ENCODE data around the gene RPL38. TPM values are rescaled to one million over a fixed set of nuclear protein-coding genes. Genes with fewer than 3 reads are reported as not detected.

Gene RPL38
- total RNA-seq, 2 donors from 2014 or later, result 1,542 to 1,684 TPM

- no peak overlapping the region for H3K27ac Mint-ChIP-seq
- DNase-seq (no peak), ATAC-seq (no peak)
- H3K9me3 ChIP-seq (ENCODE audit: control insufficient read depth, low read length, poor library complexity, severe bottlenecking), result no peaks in the 10 kb centered on the region
- H3K4me3 Mint-ChIP-seq, result no peak overlapping the region
- H3K4me1 Mint-ChIP-seq, result peaks cover 19% of the 10 kb centered on the region
- H3K36me3 Mint-ChIP-seq (ENCODE audit: low read depth), result peaks cover 5% of the 10 kb centered on the region
- no peaks in the 10 kb centered on the region for H3K27me3 Mint-ChIP-seq
Observed at GRCh38 chr17:74217888-74218287, 14.4 kb downstream of the RPL38 start.

- no peak overlapping the region for H3K4me3 Mint-ChIP-seq
- DNase-seq (no peak), ATAC-seq (no peak)
- H3K27ac Mint-ChIP-seq, result no peak overlapping the region
- H3K36me3 Mint-ChIP-seq (ENCODE audit: low read depth), result peaks cover 5% of the 10 kb centered on the region
- peaks cover 16% of the 10 kb centered on the region for H3K4me1 Mint-ChIP-seq
- H3K9me3 ChIP-seq (ENCODE audit: control insufficient read depth, low read length, poor library complexity, severe bottlenecking), result no peaks in the 10 kb centered on the region
- H3K27me3 Mint-ChIP-seq, result no peaks in the 10 kb centered on the region
Observed at GRCh38 chr17:74218436-74218835, 15.0 kb downstream of the RPL38 start.

GRCh38 chr17:74219576-74220133 lies 16.2 kb downstream of the RPL38 start:
- no peak overlapping the region for H3K4me3 Mint-ChIP-seq
- no peaks in the 10 kb centered on the region for H3K9me3 ChIP-seq (ENCODE audit: control insufficient read depth, low read length, poor library complexity, severe bottlenecking)
- peaks cover 5% of the 10 kb centered on the region for H3K36me3 Mint-ChIP-seq (ENCODE audit: low read depth)
- H3K27ac Mint-ChIP-seq, result no peak overlapping the region
- DNase-seq, result no peak
- no peaks in the 10 kb centered on the region for H3K27me3 Mint-ChIP-seq
- ATAC-seq, result no peak
- H3K4me1 Mint-ChIP-seq, result peaks cover 13% of the 10 kb centered on the region

- no peaks in the 10 kb centered on the region for H3K9me3 ChIP-seq (ENCODE audit: control insufficient read depth, low read length, poor library complexity, severe bottlenecking)
- H3K27ac Mint-ChIP-seq, result no peak overlapping the region
- no peaks in the 10 kb centered on the region for H3K27me3 Mint-ChIP-seq
- no peak overlapping the region for H3K4me3 Mint-ChIP-seq
- H3K4me1 Mint-ChIP-seq, result peaks cover 13% of the 10 kb centered on the region
- peaks cover 7% of the 10 kb centered on the region for H3K36me3 Mint-ChIP-seq (ENCODE audit: low read depth)
- DNase-seq (no peak), ATAC-seq (no peak)
Observed at GRCh38 chr17:74220219-74220618, 16.7 kb downstream of the RPL38 start.

- ATAC-seq, result no peak
- H3K4me1 Mint-ChIP-seq, result peaks cover 19% of the 10 kb centered on the region
- no peak overlapping the region for H3K4me3 Mint-ChIP-seq
- H3K27me3 Mint-ChIP-seq, result no peaks in the 10 kb centered on the region
- H3K36me3 Mint-ChIP-seq (ENCODE audit: low read depth), result peaks cover 9% of the 10 kb centered on the region
- peak overlapping the region; percentile 19 for H3K27ac Mint-ChIP-seq
- DNase-seq, result no peak
- no peaks in the 10 kb centered on the region for H3K9me3 ChIP-seq (ENCODE audit: control insufficient read depth, low read length, poor library complexity, severe bottlenecking)
Observed at GRCh38 chr17:74220946-74221818, 17.7 kb downstream of the RPL38 start.

GRCh38 chr17:74222399-74222798 lies 18.9 kb downstream of the RPL38 start:
- peaks cover 13% of the 10 kb centered on the region for H3K4me1 Mint-ChIP-seq
- H3K4me3 Mint-ChIP-seq, result no peak overlapping the region
- H3K27ac Mint-ChIP-seq, result no peak overlapping the region
- ATAC-seq, result no peak
- H3K9me3 ChIP-seq (ENCODE audit: control insufficient read depth, low read length, poor library complexity, severe bottlenecking), result no peaks in the 10 kb centered on the region
- no peaks in the 10 kb centered on the region for H3K27me3 Mint-ChIP-seq
- peaks cover 12% of the 10 kb centered on the region for H3K36me3 Mint-ChIP-seq (ENCODE audit: low read depth)
- DNase-seq, result no peak

- no peaks in the 10 kb centered on the region for H3K9me3 ChIP-seq (ENCODE audit: control insufficient read depth, low read length, poor library complexity, severe bottlenecking)
- Mint-ChIP-seq H3K27me3 (no peaks in the 10 kb centered on the region), H3K27ac (no peak overlapping the region), H3K36me3 (ENCODE audit: low read depth) (peaks cover 18% of the 10 kb centered on the region), H3K4me1 (peaks cover 16% of the 10 kb centered on the region), H3K4me3 (no peak overlapping the region)
- ATAC-seq, result no peak
- DNase-seq, result no peak
Observed at GRCh38 chr17:74223901-74224300, 20.4 kb downstream of the RPL38 start.

GRCh38 chr17:74224959-74225725 lies 21.7 kb downstream of the RPL38 start:
- Mint-ChIP-seq H3K4me1 (peaks cover 16% of the 10 kb centered on the region), H3K27ac (peak overlapping the region; percentile 53), H3K4me3 (no peak overlapping the region), H3K36me3 (ENCODE audit: low read depth) (peaks cover 14% of the 10 kb centered on the region), H3K27me3 (no peaks in the 10 kb centered on the region)
- no peak for ATAC-seq
- H3K9me3 ChIP-seq (ENCODE audit: control insufficient read depth, low read length, poor library complexity, severe bottlenecking), result no peaks in the 10 kb centered on the region
- no peak for DNase-seq

- Mint-ChIP-seq H3K4me3 (no peak overlapping the region), H3K36me3 (ENCODE audit: low read depth) (peaks cover 14% of the 10 kb centered on the region), H3K4me1 (peaks cover 16% of the 10 kb centered on the region), H3K27ac (peak overlapping the region; percentile 32), H3K27me3 (no peaks in the 10 kb centered on the region)
- ATAC-seq (no peak), DNase-seq (no peak)
- H3K9me3 ChIP-seq (ENCODE audit: control insufficient read depth, low read length, poor library complexity, severe bottlenecking), result no peaks in the 10 kb centered on the region
Observed at GRCh38 chr17:74226252-74226651, 22.8 kb downstream of the RPL38 start.

- H3K9me3 ChIP-seq (ENCODE audit: control insufficient read depth, low read length, poor library complexity, severe bottlenecking), result no peaks in the 10 kb centered on the region
- no peaks in the 10 kb centered on the region for H3K27me3 Mint-ChIP-seq
- H3K4me3 Mint-ChIP-seq, result no peak overlapping the region
- ATAC-seq, result no peak
- no peak overlapping the region for H3K27ac Mint-ChIP-seq
- peaks cover 16% of the 10 kb centered on the region for H3K4me1 Mint-ChIP-seq
- H3K36me3 Mint-ChIP-seq (ENCODE audit: low read depth), result peaks cover 14% of the 10 kb centered on the region
- no peak for DNase-seq
Observed at GRCh38 chr17:74227271-74228080, 24.0 kb downstream of the RPL38 start.

GRCh38 chr17:74228306-74228978 lies 25.0 kb downstream of the RPL38 start:
- H3K9me3 ChIP-seq (ENCODE audit: control insufficient read depth, low read length, poor library complexity, severe bottlenecking), result no peaks in the 10 kb centered on the region
- Mint-ChIP-seq H3K27me3 (no peaks in the 10 kb centered on the region), H3K4me3 (no peak overlapping the region), H3K27ac (no peak overlapping the region), H3K36me3 (ENCODE audit: low read depth) (peaks cover 17% of the 10 kb centered on the region), H3K4me1 (peaks cover 19% of the 10 kb centered on the region)
- ATAC-seq (no peak), DNase-seq (no peak)

- H3K9me3 ChIP-seq (ENCODE audit: control insufficient read depth, low read length, poor library complexity, severe bottlenecking), result no peaks in the 10 kb centered on the region
- Mint-ChIP-seq H3K36me3 (ENCODE audit: low read depth) (peaks cover 15% of the 10 kb centered on the region), H3K4me1 (peaks cover 10% of the 10 kb centered on the region), H3K27me3 (no peaks in the 10 kb centered on the region), H3K27ac (no peak overlapping the region), H3K4me3 (no peak overlapping the region)
- ATAC-seq (no peak), DNase-seq (no peak)
Observed at GRCh38 chr17:74230896-74231295, 27.4 kb downstream of the RPL38 start.

Data from T-helper 17 cell (primary cell).